ENCODE data around the gene SELENOH.

DNA sequence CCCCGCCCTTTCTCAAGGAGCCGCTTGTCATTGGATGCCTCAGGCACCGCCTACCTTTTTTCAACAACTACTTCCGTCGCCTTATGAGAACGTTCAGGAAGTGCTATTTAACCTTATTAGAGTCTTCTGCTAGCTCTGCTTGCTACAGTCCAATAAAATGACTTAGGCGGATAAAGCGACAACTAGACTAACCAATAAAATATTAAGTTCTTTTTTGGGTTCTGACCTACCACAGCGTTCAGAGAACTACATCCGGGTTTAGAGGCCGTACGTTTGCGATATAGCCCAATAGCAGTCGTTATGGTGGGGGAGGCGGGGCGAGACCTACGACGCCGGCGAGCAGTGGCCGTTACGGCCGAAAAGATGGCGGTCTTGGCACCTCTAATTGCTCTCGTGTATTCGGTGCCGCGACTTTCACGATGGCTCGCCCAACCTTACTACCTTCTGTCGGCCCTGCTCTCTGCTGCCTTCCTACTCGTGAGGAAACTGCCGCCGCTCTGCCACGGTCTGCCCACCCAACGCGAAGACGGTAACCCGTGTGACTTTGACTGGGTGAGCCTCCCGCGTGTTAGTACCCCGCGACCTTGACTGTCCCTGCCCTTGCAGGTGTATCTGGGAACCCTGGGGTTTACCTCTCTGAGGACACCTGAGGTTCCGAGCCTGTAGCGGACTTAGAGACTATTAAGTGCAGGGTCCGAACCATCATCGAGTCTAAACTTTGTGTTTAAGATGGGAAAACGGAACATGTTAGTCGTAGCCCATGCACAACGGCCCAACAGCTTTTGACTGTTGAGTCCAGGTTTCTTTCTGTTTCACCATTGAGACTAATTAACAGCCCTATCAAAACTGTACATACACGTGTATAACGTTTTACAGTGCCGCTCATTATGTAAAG, 28.8 kb upstream of the SELENOH start, which contains the start of gene TMX2:
- peak; percentile 46 to 86 (median 68) for TF ChIP-seq POLR2AphosphoS5 (IDR thresholded peaks at IDR 0.05)
- TF ChIP-seq, protein P1, sequence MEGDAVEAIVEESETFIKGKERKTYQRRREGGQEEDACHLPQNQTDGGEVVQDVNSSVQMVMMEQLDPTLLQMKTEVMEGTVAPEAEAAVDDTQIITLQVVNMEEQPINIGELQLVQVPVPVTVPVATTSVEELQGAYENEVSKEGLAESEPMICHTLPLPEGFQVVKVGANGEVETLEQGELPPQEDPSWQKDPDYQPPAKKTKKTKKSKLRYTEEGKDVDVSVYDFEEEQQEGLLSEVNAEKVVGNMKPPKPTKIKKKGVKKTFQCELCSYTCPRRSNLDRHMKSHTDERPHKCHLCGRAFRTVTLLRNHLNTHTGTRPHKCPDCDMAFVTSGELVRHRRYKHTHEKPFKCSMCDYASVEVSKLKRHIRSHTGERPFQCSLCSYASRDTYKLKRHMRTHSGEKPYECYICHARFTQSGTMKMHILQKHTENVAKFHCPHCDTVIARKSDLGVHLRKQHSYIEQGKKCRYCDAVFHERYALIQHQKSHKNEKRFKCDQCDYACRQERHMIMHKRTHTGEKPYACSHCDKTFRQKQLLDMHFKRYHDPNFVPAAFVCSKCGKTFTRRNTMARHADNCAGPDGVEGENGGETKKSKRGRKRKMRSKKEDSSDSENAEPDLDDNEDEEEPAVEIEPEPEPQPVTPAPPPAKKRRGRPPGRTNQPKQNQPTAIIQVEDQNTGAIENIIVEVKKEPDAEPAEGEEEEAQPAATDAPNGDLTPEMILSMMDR (IDR thresholded peaks at IDR 0.05), result no peak
- peak; percentile 69 for TF ChIP-seq POLR2A (IDR thresholded peaks at IDR 0.05)
- TF ChIP-seq EP300 (IDR thresholded peaks at IDR 0.05; ENCODE audit: low read depth), result no peak
